Kidney epithelial cell (primary cell): ENCODE measurements around the gene PGGHG. TPM values are rescaled to one million over a fixed set of nuclear protein-coding genes. Genes with fewer than 3 reads are reported as not detected.

Source experiments
- DNase-seq: peaks from one replicate; pipeline ENCODE4 v3.0.0-alpha.2; 2010; ENCODE audit warnings: low read depth
- H3K27me3 ChIP-seq: 2 replicates; pipeline ENCODE4 v1.6.0; 2011; ENCODE audit warnings: low read length; ENCODE audit not compliant: control insufficient read depth, insufficient read depth
- H3K36me3 ChIP-seq: 2 replicates; pipeline ENCODE4 v1.5.1; 2011; ENCODE audit warnings: low read length; ENCODE audit not compliant: control insufficient read depth, insufficient read depth
- H3K4me3 ChIP-seq: 2 replicates; pipeline ENCODE4 v1.5.1; 2011; ENCODE audit warnings: low read depth, mild to moderate bottlenecking, control low read depth, low read length
- total RNA-seq: library from RNA; depleted of rRNA; stranded (reverse); fragments of >200 nt; gene quantifications from 2 replicates; pipeline ENCODE4 v1.2.3, GENCODE V29; 2015
- TF ChIP-seq, protein P1 (sequence below): IDR thresholded peaks from 2 replicates; pipeline ENCODE4 v1.5.1; 2011; ENCODE audit warnings: mild to moderate bottlenecking, moderate library complexity, low read length, control low read depth, inconsistent platforms; ENCODE audit not compliant: insufficient read depth, poor library complexity, severe bottlenecking

The PGGHG gene
- total RNA-seq, 1 donor from 2014 or later: 10.5 TPM

DNA sequence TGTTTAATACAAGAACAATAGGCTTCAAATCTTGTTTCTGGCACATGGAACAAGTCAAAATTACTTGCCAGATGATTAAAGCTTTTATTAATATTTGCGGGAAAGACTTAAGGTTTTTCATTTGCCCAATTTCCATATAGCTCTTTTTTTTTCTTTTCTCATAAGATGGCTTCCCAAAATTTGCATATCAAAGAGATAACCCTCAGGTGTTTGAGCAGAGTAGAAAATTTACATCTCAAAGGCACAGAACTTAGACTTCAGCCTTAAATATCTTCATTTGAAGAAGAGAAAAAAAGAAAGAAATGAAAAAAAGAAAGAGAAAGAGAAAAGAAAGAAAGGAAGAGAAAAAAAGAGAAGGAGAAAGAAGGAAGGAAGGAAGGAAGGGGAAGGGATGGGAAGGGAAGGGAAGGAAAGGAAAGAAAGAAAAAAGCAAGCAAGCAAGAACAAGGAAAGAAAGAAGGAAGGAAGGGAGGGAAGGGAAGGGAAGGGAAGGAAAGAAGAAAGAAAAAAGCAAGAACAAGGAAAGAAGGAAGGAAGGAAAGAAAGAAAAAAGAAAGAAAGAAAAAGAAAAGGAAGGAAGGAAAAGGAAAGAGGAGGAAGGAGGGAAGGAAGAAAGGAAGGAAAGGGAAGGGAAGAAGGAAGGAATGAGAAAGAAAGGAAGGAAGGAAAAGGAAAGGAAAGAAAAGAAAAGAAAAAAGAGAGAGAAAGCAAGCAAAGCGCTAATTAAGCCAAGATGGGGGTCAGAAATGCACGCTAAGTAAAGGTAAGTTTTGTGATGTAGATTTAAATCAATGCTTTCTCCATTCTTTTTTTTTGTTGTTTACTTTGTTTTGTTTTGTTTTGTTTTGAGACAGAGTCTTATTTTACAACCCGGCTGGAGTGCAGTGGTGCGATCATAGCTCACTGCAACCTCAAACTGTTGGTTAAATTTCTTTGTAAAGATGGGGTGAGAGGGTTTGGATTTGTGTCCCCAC lies 51.9 kb downstream of the PGGHG start:
- Histone ChIP-seq H3K27me3 (no peaks in the 10 kb centered on the region), H3K4me3 (no peak overlapping the region), H3K36me3 (no peaks in the 10 kb centered on the region)
- TF ChIP-seq, protein P1, sequence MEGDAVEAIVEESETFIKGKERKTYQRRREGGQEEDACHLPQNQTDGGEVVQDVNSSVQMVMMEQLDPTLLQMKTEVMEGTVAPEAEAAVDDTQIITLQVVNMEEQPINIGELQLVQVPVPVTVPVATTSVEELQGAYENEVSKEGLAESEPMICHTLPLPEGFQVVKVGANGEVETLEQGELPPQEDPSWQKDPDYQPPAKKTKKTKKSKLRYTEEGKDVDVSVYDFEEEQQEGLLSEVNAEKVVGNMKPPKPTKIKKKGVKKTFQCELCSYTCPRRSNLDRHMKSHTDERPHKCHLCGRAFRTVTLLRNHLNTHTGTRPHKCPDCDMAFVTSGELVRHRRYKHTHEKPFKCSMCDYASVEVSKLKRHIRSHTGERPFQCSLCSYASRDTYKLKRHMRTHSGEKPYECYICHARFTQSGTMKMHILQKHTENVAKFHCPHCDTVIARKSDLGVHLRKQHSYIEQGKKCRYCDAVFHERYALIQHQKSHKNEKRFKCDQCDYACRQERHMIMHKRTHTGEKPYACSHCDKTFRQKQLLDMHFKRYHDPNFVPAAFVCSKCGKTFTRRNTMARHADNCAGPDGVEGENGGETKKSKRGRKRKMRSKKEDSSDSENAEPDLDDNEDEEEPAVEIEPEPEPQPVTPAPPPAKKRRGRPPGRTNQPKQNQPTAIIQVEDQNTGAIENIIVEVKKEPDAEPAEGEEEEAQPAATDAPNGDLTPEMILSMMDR: no peak
- DNase-seq: no peak

DNA sequence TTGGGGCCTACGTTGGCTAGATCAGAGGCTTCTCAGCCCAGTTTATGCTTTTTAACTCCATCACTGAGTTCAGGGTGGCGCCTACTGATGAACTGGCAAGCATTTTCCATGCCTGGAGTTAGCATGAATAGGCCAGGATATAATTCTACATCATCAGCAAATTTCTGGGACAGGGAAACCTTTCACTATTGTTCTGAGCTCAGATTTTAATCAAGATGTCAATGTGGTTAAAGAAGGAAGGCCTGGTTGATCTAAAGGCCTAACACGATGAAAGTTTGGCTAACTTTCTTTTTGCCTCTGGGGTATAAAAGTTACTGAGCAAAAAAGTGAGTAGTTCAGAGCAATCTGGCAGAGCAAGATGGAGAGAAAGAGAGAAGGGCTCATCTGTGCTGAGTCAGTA lies 53.4 kb downstream of the PGGHG start:
- TF ChIP-seq, protein P1: no peak
- no peaks in the 10 kb centered on the region for H3K36me3 ChIP-seq
- H3K4me3 ChIP-seq: no peak overlapping the region
- no peak for DNase-seq
- no peaks in the 10 kb centered on the region for H3K27me3 ChIP-seq

DNA sequence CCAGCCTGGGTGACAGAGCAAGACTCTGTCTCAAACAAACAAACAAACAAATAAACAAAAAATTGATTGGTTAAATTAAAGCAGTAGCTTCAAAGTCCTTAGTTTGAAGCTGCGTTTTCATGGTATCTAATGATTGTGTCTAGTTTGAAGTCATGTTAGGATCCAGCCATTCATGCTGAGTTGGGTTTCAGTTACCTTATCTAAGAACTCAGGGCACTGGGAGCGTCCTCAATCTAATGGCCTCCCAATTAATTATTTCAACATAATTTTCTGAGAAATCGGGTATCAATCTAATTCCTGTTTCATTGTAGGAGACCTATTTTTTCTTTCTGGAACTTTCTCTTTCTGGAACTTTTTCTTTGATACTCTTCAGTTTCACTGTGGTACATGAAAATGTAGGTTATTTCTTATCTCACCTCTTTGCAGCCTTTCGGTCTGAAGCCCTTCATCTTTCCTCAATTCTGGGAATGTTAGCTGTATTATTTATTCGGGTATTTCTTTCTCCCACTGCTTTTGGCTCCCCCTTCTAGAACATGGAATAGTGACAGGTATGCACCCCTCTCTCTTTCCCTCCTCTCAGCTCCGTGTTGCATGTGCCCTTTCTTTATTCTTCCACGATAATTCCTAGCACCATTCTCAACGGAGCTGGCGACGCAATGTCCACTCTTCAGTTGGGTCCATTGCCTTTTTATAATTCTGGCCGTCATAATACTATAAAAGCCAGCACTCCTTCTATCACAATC lies 56.1 kb downstream of the PGGHG start:
- DNase-seq: no peak
- H3K4me3 ChIP-seq: no peak overlapping the region
- no peaks in the 10 kb centered on the region for H3K36me3 ChIP-seq
- no peaks in the 10 kb centered on the region for H3K27me3 ChIP-seq
- TF ChIP-seq, protein P1: no peak

Other genes with a start within 250 kb of the PGGHG start
- gene SCGB1C1, start 96.0 kb upstream of the PGGHG start, total RNA-seq: not detected in 2 replicates
- gene BET1L, start 81.7 kb upstream of the PGGHG start, total RNA-seq: 30.6 and 31.1 TPM in 2 replicates
- 116 and 131 TPM in 2 replicates for gene RIC8A, start 81.4 kb upstream of the PGGHG start, total RNA-seq
- 11.4 and 11.8 TPM in 2 replicates for gene SIRT3, start 52.8 kb upstream of the PGGHG start, total RNA-seq
- gene PSMD13, start 52.1 kb upstream of the PGGHG start, total RNA-seq: 131 and 150 TPM in 2 replicates
- gene NLRP6, start 10.7 kb upstream of the PGGHG start, total RNA-seq: not detected in 2 replicates
- not detected in 2 replicates for gene IFITM5, start 10.4 kb downstream of the PGGHG start, total RNA-seq
- 39.9 and 55.0 TPM in 2 replicates for gene IFITM2, start 18.7 kb downstream of the PGGHG start, total RNA-seq
- 38.2 and 42.4 TPM in 2 replicates for gene IFITM1, start 24.9 kb downstream of the PGGHG start, total RNA-seq
- 93.7 and 125 TPM in 2 replicates for gene IFITM3, start 31.7 kb downstream of the PGGHG start, total RNA-seq
- gene B4GALNT4, start 80.4 kb downstream of the PGGHG start, total RNA-seq: 24.2 and 31.6 TPM in 2 replicates
- gene PKP3, start 105.1 kb downstream of the PGGHG start, total RNA-seq: 23.9 and 24.9 TPM in 2 replicates
- 98.4 and 113 TPM in 2 replicates for gene SIGIRR, start 125.9 kb downstream of the PGGHG start, total RNA-seq
- gene ANO9, start 152.9 kb downstream of the PGGHG start, total RNA-seq: 18.4 and 19.7 TPM in 2 replicates
- 81.1 and 96.3 TPM in 2 replicates for gene PTDSS2, start 161.2 kb downstream of the PGGHG start, total RNA-seq
- gene RNH1, start 218.1 kb downstream of the PGGHG start, total RNA-seq: 229 and 251 TPM in 2 replicates
- 83.7 and 96.1 TPM in 2 replicates for gene HRAS, start 246.4 kb downstream of the PGGHG start, total RNA-seq
- gene LRRC56, start 248.4 kb downstream of the PGGHG start, total RNA-seq: 1.6 and 1.9 TPM in 2 replicates